Measurements from ENCODE around the gene PRKN.

DNA sequence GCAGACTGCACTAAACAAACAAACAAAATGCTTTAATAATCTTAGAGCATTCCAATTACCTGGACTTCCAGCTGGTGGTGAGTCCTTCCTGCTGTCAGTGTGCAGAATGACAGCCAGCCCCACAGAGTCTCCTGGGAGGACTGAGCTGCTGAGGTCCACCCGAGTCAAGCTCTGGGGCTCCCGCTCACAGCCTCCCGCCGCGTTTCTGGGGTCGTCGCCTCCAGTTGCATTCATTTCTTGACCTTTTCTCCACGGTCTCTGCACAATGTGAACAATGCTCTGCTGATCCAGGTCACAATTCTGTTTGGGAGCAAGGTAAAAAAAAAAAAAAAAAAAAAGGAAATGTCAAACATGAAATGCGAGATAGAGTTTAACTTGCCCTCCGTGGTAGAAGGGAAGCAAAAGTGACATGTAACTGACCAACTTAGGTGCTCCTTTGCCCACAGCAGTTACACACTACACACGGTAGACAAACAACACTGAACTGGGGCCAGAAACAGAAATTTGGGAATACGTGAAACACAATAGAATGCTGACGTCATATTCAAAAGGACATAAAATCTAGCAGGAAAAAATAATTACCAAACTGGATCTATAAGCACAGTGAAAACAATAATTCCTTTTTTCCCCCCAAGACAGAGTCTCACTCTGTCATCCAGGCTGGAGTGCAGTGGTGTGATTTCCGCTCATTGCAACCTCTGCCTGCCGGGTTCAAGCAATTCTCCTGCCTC is 464.9 kb downstream of the PRKN start:
- TF ChIP-seq, protein P1, sequence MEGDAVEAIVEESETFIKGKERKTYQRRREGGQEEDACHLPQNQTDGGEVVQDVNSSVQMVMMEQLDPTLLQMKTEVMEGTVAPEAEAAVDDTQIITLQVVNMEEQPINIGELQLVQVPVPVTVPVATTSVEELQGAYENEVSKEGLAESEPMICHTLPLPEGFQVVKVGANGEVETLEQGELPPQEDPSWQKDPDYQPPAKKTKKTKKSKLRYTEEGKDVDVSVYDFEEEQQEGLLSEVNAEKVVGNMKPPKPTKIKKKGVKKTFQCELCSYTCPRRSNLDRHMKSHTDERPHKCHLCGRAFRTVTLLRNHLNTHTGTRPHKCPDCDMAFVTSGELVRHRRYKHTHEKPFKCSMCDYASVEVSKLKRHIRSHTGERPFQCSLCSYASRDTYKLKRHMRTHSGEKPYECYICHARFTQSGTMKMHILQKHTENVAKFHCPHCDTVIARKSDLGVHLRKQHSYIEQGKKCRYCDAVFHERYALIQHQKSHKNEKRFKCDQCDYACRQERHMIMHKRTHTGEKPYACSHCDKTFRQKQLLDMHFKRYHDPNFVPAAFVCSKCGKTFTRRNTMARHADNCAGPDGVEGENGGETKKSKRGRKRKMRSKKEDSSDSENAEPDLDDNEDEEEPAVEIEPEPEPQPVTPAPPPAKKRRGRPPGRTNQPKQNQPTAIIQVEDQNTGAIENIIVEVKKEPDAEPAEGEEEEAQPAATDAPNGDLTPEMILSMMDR (conservative IDR thresholded peaks at IDR 0.05), result no peak
- no peak for TF ChIP-seq EZH2 (IDR thresholded peaks at IDR 0.05; ENCODE audit: low read depth)
